ENCODE data around the gene CDK12.

DNA sequence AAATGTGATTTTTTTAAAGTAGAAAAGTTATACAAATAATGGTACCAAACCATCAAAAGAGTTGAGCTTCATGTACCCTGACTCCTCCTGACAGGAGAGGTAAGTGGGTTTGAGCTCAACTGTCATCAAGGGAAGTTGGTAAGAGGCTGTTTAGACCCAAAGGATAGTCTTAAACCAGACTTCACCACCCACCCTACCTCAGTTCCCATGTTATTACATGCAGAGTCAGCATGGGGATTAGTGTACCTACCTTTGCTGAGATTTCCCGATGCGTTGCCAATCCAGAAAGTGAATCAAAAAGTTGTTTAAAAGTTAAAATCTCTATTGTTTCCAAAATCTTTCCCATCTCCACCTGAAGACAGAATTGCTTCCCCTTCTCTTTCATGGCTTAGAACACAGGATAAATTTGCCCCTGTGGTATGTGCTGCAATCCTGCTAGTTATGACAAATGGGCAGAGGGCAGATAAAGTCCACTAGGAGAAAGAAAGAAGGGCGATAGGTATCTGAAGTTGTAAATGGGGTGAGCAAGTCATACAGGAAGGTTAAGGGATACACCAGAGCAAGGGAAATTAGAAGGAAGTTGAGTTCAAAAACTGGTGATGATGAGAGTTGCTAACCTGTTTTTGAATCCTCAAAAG, 73.6 kb downstream of the CDK12 start:
- TF ChIP-seq, protein P1, sequence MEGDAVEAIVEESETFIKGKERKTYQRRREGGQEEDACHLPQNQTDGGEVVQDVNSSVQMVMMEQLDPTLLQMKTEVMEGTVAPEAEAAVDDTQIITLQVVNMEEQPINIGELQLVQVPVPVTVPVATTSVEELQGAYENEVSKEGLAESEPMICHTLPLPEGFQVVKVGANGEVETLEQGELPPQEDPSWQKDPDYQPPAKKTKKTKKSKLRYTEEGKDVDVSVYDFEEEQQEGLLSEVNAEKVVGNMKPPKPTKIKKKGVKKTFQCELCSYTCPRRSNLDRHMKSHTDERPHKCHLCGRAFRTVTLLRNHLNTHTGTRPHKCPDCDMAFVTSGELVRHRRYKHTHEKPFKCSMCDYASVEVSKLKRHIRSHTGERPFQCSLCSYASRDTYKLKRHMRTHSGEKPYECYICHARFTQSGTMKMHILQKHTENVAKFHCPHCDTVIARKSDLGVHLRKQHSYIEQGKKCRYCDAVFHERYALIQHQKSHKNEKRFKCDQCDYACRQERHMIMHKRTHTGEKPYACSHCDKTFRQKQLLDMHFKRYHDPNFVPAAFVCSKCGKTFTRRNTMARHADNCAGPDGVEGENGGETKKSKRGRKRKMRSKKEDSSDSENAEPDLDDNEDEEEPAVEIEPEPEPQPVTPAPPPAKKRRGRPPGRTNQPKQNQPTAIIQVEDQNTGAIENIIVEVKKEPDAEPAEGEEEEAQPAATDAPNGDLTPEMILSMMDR (IDR thresholded peaks at IDR 0.05), result no peak
- TF ChIP-seq POLR2AphosphoS5 (IDR thresholded peaks at IDR 0.05) (no peak), POLR2A (IDR thresholded peaks at IDR 0.05) (no peak)

Measured in prostate gland (tissue), 2 donors.